ENCODE results near the gene SNCB. TPM values are rescaled to one million over a fixed set of nuclear protein-coding genes. Genes with fewer than 3 reads are reported as not detected.

SNCB gene
- total and polyA plus RNA-seq, 2 of the 4 experiments (the other 2 are of a cell fraction) = 0.41 TPM; not detected in 1

DNA sequence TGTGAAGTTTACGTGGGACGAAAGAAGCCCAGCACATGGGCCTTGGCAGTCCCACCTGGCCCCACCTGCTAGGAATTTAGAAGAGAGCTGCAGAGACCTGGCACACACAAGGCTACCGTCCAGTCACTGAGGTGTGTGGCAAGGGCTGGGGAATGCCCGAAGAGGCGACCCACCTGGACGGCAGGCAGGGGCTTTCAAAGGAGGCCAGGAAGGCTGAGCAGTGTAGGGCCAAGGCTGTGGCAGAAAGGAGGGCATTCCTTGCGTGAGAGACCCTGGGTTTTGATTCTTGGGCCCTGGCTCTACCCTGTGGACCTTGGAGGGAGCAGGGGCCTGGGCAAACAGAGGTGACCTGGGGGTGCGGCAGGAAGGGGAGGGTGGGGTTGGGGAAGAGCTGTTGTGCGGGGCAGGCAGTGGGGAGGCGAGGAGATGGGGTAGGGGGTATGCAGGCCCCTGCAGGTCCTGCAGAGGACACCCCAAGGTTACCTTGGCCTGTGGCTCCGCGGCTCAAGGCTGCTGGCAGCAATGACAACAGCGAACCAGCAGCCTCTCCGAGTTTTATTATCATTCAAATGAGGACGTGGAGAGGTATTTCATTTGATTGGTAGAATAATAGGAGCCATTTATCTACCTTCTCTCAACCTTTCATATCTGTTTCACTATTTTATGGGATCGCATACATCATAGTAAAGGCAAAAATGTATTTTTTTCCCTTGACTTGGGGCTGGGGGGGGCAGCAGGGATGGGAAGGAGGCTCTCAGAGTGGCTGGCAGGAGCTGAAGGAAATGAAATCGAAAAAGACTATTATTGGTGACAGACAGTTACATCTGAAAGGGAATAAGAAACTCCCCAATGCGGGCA lies 41.8 kb upstream of the SNCB start:
- ChIA-PET CTCF (no interaction called here), POLR2A (ENCODE audit: unreplicated experiment) (no interaction called here)
- Histone ChIP-seq H3K18ac (ENCODE audit: low read depth, low read length) (no peak overlapping the region), H3K9me3 (ENCODE audit: control insufficient read depth, insufficient read depth, low read length) (0 out of 2 replicates have a peak, but pooled peaks cover 2% of the 10 kb centered on the region), H3K4me3 (ENCODE audit: insufficient read depth, low read depth, low read length) (no peak overlapping the region), H3K9ac (ENCODE audit: low read depth, low read length) (no peak overlapping the region), H2AFZ (replicated peaks; ENCODE audit: low read length, poor library complexity) (no peak overlapping the region), H3K23ac (ENCODE audit: low read depth, low read length) (no peak overlapping the region), H2AK9ac (replicated peaks; ENCODE audit: low read depth, low read length, poor library complexity) (no peak overlapping the region), H3K56ac (ENCODE audit: extremely low read depth, insufficient read depth, low read length) (no peak overlapping the region), H4K8ac (ENCODE audit: low read depth in 2 of 2, low read length in 2 of 2) (no peak overlapping the region), H3K4me2 (ENCODE audit: low read depth, low read length) (no peak overlapping the region), H3K14ac (replicated peaks; ENCODE audit: low read depth, low read length) (no peak overlapping the region), H4K5ac (ENCODE audit: low read depth, low read length) (no peak overlapping the region), H3K4me1 (ENCODE audit: control insufficient read depth, insufficient read depth, low read length) (no peaks in the 10 kb centered on the region), H3K79me1 (ENCODE audit: low read depth in 1 of 2, low read length in 2 of 2) (no peaks in the 10 kb centered on the region), H2BK20ac (ENCODE audit: low read depth, low read length) (no peak overlapping the region), H3K27ac (ENCODE audit: insufficient read depth, low read length) (no peak overlapping the region), H4K91ac (ENCODE audit: insufficient read depth, low read depth, low read length) (no peak overlapping the region), H3K27me3 (ENCODE audit: control insufficient read depth, insufficient read depth, low read length) (peaks cover 47% of the 10 kb centered on the region), H2BK120ac (ENCODE audit: low read depth, low read length) (no peak overlapping the region), H3K4ac (ENCODE audit: low read depth, low read length) (no peak overlapping the region), H3K36me3 (ENCODE audit: control insufficient read depth, insufficient read depth, low read length) (no peaks in the 10 kb centered on the region), H2BK5ac (ENCODE audit: low read depth, low read length, poor library complexity, severe bottlenecking) (no peak overlapping the region), H4K20me1 (ENCODE audit: insufficient read depth, low read length) (no peaks in the 10 kb centered on the region; the same call in 1 of the 2 replicates), H2AK5ac (ENCODE audit: low read depth, low read length) (no peak overlapping the region), H3K9me1 (ENCODE audit: insufficient read depth, low read length) (no peaks in the 10 kb centered on the region), H2BK15ac (ENCODE audit: low read depth, low read length) (no peak overlapping the region)
- in situ Hi-C loops (cut with MboI; ENCODE audit: low sequenced_read_pairs) (no loop called here), dilution Hi-C loops (cut with HindIII; ENCODE audit: low sequenced_read_pairs, unreplicated experiment) (no loop called here), intact Hi-C loops (cut with micrococcal nuclease) (no loop called here)
- ATAC-seq (ENCODE audit: low read depth) = no peak
- DNase-seq = no peak
- WGBS, 2 experiments (ENCODE audit: extremely low coverage in 2 of 2, insufficient read length in 1 of 2) = 70% methylated on average over 7 of the region's 18 CpGs; no CpG with 5 or more reads in 1 of the 2 experiments
- TF ChIP-seq, protein P1, sequence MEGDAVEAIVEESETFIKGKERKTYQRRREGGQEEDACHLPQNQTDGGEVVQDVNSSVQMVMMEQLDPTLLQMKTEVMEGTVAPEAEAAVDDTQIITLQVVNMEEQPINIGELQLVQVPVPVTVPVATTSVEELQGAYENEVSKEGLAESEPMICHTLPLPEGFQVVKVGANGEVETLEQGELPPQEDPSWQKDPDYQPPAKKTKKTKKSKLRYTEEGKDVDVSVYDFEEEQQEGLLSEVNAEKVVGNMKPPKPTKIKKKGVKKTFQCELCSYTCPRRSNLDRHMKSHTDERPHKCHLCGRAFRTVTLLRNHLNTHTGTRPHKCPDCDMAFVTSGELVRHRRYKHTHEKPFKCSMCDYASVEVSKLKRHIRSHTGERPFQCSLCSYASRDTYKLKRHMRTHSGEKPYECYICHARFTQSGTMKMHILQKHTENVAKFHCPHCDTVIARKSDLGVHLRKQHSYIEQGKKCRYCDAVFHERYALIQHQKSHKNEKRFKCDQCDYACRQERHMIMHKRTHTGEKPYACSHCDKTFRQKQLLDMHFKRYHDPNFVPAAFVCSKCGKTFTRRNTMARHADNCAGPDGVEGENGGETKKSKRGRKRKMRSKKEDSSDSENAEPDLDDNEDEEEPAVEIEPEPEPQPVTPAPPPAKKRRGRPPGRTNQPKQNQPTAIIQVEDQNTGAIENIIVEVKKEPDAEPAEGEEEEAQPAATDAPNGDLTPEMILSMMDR (conservative IDR thresholded peaks at IDR 0.05; ENCODE audit: low read depth, low read length) = no peak
- no peak for TF ChIP-seq POLR2A (IDR thresholded peaks at IDR 0.05; ENCODE audit: low read depth, low read length)
- TF ChIP-seq FOS (IDR thresholded peaks at IDR 0.05; ENCODE audit: low read depth, low read length) = no peak
- TF ChIP-seq, protein P2, sequence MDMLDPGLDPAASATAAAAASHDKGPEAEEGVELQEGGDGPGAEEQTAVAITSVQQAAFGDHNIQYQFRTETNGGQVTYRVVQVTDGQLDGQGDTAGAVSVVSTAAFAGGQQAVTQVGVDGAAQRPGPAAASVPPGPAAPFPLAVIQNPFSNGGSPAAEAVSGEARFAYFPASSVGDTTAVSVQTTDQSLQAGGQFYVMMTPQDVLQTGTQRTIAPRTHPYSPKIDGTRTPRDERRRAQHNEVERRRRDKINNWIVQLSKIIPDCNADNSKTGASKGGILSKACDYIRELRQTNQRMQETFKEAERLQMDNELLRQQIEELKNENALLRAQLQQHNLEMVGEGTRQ (IDR thresholded peaks at IDR 0.05; ENCODE audit: low read depth, low read length) = no peak
- TF ChIP-seq BHLHE40 (IDR thresholded peaks at IDR 0.05; ENCODE audit: low read depth, low read length) = no peak
- BruUV-seq (replicated peaks) = no TSS peak

Measured in IMR-90 (cell line).